A549 (cell line): Measurements from ENCODE around the gene ERH.

Source experiments
- EP300 ChIP-seq, 2 experiments: fragments of >200 bp; sonication (Bioruptor Twin); formaldehyde crosslinking; IDR thresholded peaks; 2 replicates in 1 of 2; 3 replicates in 1 of 2; pipeline ENCODE4 v1.6.1; 2016 to 2017
- KDM1A ChIP-seq: fragments of 200-600 bp; sonication (generic); IDR thresholded peaks from 2 replicates; pipeline ENCODE4 v1.6.1; 2016; ENCODE audit warnings: low read depth, mild to moderate bottlenecking
- POLR2A ChIP-seq: IDR thresholded peaks from 2 replicates; pipeline ENCODE4 v1.6.1; 2012; ENCODE audit warnings: mild to moderate bottlenecking, low read length
- TF ChIP-seq, protein P1 (sequence below): fragments of 450-650 bp; IDR thresholded peaks from 2 replicates; pipeline ENCODE4 v1.6.1; 2014; ENCODE audit warnings: antibody characterized with exemption

DNA sequence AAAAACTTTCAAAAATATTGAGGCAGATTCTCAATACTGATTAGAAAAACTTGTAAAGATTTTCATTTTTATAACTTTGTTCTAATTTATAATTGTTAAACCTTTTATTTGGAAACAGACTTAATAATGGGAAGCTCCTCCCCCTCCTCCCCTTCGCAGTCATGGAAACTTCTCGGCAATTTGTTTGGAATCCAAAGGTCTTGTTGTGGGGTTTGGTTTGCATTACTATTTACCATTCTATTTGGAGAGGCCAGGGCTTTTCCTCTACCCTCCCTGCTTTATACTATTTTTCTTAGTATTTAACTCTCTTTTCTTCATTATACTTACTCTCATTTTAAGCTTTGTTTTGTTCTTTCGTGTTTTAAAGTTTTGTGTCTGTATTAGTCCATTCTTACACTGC is 6.4 kb upstream of the ERH start:
- TF ChIP-seq POLR2A (no peak), EP300 (IDR thresholded peaks at IDR 0.05) (no peak), KDM1A (no peak)
- TF ChIP-seq, protein P1, sequence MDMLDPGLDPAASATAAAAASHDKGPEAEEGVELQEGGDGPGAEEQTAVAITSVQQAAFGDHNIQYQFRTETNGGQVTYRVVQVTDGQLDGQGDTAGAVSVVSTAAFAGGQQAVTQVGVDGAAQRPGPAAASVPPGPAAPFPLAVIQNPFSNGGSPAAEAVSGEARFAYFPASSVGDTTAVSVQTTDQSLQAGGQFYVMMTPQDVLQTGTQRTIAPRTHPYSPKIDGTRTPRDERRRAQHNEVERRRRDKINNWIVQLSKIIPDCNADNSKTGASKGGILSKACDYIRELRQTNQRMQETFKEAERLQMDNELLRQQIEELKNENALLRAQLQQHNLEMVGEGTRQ = no peak
